Ishikawa (cell line): ENCODE results near the gene NFKB1.

Experiments
- CREB1 ChIP-seq: IDR thresholded peaks from 2 replicates; pipeline ENCODE4 v1.6.1; 2012; ENCODE audit warnings: low read depth
- EP300 ChIP-seq: IDR thresholded peaks from 2 replicates; pipeline ENCODE4 v1.6.1; 2012; ENCODE audit warnings: borderline replicate concordance
- FOXM1 ChIP-seq: IDR thresholded peaks from 2 replicates; pipeline ENCODE4 v1.6.1; 2012; ENCODE audit warnings: low read depth, borderline replicate concordance
- MAX ChIP-seq: IDR thresholded peaks from 2 replicates; pipeline ENCODE4 v1.6.1; 2012
- REST ChIP-seq: IDR thresholded peaks from 2 replicates; pipeline ENCODE4 v1.6.1; 2012; ENCODE audit warnings: low read depth, mild to moderate bottlenecking
- TAF1 ChIP-seq: IDR thresholded peaks from 2 replicates; pipeline ENCODE4 v1.6.1; 2012; ENCODE audit warnings: low read depth, mild to moderate bottlenecking
- ZBTB7A ChIP-seq: IDR thresholded peaks from 2 replicates; pipeline ENCODE4 v1.6.1; 2012; ENCODE audit warnings: low read depth

- TF ChIP-seq MAX (no peak), TAF1 (no peak), CREB1 (no peak), EP300 (no peak), FOXM1 (no peak), REST (no peak), ZBTB7A (no peak)
Observed at GRCh38 chr4:102452854-102453253, 48.3 kb upstream of the NFKB1 start.
